ENCODE measurements around the gene MPI.

MPI gene

GRCh38 chr15:74889883-74890664, at the start of gene MPI:
Gene MPI (plus strand): TSS chr15:74890042. CDS start chr15:74890074, 32 bp downstream.
- peak; percentile 85 for DNase-seq

- no peak for DNase-seq
Observed at GRCh38 chr15:74840851-74841775, 48.7 kb upstream of the MPI start.

GRCh38 chr15:74841891-74842373, 47.9 kb upstream of the MPI start:
- DNase-seq, result no peak

GRCh38 chr15:74842581-74843444, 47.0 kb upstream of the MPI start, which contains the start of gene ULK3:
Gene ULK3 (minus strand): TSS chr15:74843156. CDS start chr15:74843105, 51 bp downstream.
- DNase-seq, result peak; percentile 92

GRCh38 chr15:74843445-74843828, 46.4 kb upstream of the MPI start:
- no peak for DNase-seq

- DNase-seq, result no peak
Observed at GRCh38 chr15:74843891-74844299, 45.9 kb upstream of the MPI start.

- peak; percentile 13 for DNase-seq
Observed at GRCh38 chr15:74844319-74845207, 45.3 kb upstream of the MPI start.

- DNase-seq, result peak; percentile 48
Observed at GRCh38 chr15:74845208-74845568, 44.7 kb upstream of the MPI start.

GRCh38 chr15:74845581-74845980, 44.3 kb upstream of the MPI start:
- no peak for DNase-seq

GRCh38 chr15:74847432-74847831, 42.4 kb upstream of the MPI start:
- DNase-seq, result no peak

- DNase-seq, result no peak
Observed at GRCh38 chr15:74850393-74850792, 39.4 kb upstream of the MPI start.

- DNase-seq, result no peak
Observed at GRCh38 chr15:74851960-74852359, 37.9 kb upstream of the MPI start.

- DNase-seq, result no peak
Observed at GRCh38 chr15:74854453-74855022, 35.3 kb upstream of the MPI start.

GRCh38 chr15:74855857-74856256, 34.0 kb upstream of the MPI start:
- DNase-seq, result no peak

- DNase-seq, result no peak
Observed at GRCh38 chr15:74856537-74856936, 33.3 kb upstream of the MPI start.

GRCh38 chr15:74857082-74857655, 32.7 kb upstream of the MPI start:
- no peak for DNase-seq

- DNase-seq, result no peak
Observed at GRCh38 chr15:74857671-74858368, 32.0 kb upstream of the MPI start.

GRCh38 chr15:74858369-74858740, 31.5 kb upstream of the MPI start:
- no peak for DNase-seq

- no peak for DNase-seq
Observed at GRCh38 chr15:74863239-74864056, 26.4 kb upstream of the MPI start.

Measured in stimulated activated CD4-positive, alpha-beta T cell treated with anti-CD3 and anti-CD28 coated beads, Interleukin-12 subunit alpha, Interleukin-12 subunit beta, amount 100 ng/mL, for 4 hours (primary cell).